Gastroesophageal sphincter (tissue), 2 donors: ENCODE measurements around the gene IRX6.

Experiments used
- EP300 ChIP-seq: sonication (generic); formaldehyde crosslinking; IDR thresholded peaks from one replicate; pipeline ENCODE4 v1.6.1; 2017; ENCODE audit warnings: antibody characterized with exemption, mild to moderate bottlenecking
- POLR2A ChIP-seq, 2 donors: fragments of 450-650 bp; IDR thresholded peaks; one replicate each; pipeline ENCODE4 v1.6.1; 2017; ENCODE audit warnings: antibody characterized with exemption in 2 of 2, mild to moderate bottlenecking in 2 of 2, moderate library complexity in 1 of 2

- TF ChIP-seq EP300 (no peak), POLR2A (IDR thresholded peaks at IDR 0.05) (no peak)
These were observed 479 bp downstream of the IRX6 start for GRCh38 chr16:55324285-55325079.
